Activated CD8-positive, alpha-beta T cell treated with anti-CD3 and anti-CD28 coated beads, Interleukin-2, amount 10 ng/mL, durations not matched to agents 7 days and 5 days (primary cell): Measurements from ENCODE around the gene MT1X. TPM values are rescaled to one million over a fixed set of nuclear protein-coding genes. Genes with fewer than 3 reads are reported as not detected.

Source experiments
- ATAC-seq: fragments of 150-1000 bp; cut with Tn5 transposase; one replicate; pipeline ENCODE4 v1.10.0; 2021; ENCODE audit warnings: moderate library complexity
- CTCF ChIA-PET: fragments of 350-600 bp; sonication (Branson Sonifier 250); formaldehyde crosslinking; loops from one replicate; lab custom pipeline; 2021; ENCODE audit warnings: antibody characterized with exemption; lab: Charles Lee
- POLR2A ChIA-PET: fragments of 350-600 bp; sonication (Branson Sonifier 250); formaldehyde crosslinking; loops from one replicate; lab custom pipeline; 2021; ENCODE audit warnings: antibody characterized with exemption; lab: Charles Lee
- DNase-seq: peaks from one replicate; pipeline ENCODE4 v3.0.0-alpha.2; 2020
- H3K27ac Mint-ChIP-seq: one replicate; pipeline ENCODE4 v1.8.0; 2021; ENCODE audit warnings: mild to moderate bottlenecking, mixed read lengths
- H3K27me3 Mint-ChIP-seq: one replicate; pipeline ENCODE4 v1.8.0; 2021; ENCODE audit warnings: low read depth, mixed read lengths
- H3K36me3 Mint-ChIP-seq: one replicate; pipeline ENCODE4 v1.8.0; 2021; ENCODE audit warnings: low read depth, mixed read lengths
- H3K4me1 Mint-ChIP-seq: one replicate; pipeline ENCODE4 v1.8.0; 2021; ENCODE audit warnings: low read depth, mixed read lengths
- H3K4me3 Mint-ChIP-seq: one replicate; pipeline ENCODE4 v1.8.0; 2021; ENCODE audit warnings: mild to moderate bottlenecking, mixed read lengths
- H3K9me3 Mint-ChIP-seq: one replicate; pipeline ENCODE4 v1.8.0; 2022; ENCODE audit warnings: mixed read lengths; ENCODE audit not compliant: insufficient read depth
- total RNA-seq, 2 experiments: library from RNA; stranded (reverse); gene quantifications; one replicate each; pipeline ENCODE4 v1.2.3, GENCODE V29; 2021

The MT1X gene
- total RNA-seq, 2 experiments from 2014 or later, result 85.3 to 86.0 TPM

DNA sequence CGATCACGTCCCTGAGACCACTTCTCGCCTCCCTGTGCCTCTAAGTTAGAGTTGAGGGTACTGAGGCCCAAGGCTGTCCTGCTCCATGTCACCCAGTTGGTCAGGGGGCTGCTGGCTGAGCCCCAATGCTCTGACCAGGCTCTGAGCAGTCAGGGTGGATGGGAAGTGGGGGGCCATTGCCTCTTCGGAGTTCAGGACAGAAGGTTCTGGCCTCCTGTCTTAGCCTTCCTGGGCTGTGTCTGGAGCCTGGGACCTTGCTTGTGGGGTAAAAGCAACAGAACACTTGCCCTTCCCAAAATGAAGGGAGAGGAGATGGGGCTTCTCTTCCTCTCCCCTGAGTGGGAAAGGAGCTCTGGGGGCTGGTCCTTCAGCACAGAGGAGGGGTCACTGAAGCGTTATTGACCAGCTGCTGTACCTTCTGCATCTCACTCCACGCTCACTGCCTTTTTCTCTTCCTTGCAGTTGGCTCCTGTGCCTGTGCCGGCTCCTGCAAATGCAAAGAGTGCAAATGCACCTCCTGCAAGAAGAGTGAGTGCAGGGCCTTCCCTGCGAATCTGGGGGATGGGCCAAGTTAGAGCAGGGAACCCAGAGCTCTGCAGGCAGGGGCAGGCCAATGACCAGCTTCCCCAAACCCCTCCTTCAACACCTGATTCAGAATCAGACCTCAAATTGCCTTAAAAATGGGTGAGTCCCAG is 580 bp downstream of the MT1X start:
- ChIA-PET POLR2A (interaction anchor here (0.5 to 2.5 kb wide), 28 partner anchors 10 to 249 kb away, joined by 3 to 24 read pairs (median 4); partner anchors contain the start of genes MT1E, MT1F, MT1G and MT1H), CTCF (interaction anchor here (0.5 to 1.9 kb wide), 12 partner anchors 9 to 107 kb away, joined by 3 to 17 read pairs (median 3); partner anchors contain the start of gene MT2A)
- no peaks in the 10 kb centered on the region for H3K9me3 Mint-ChIP-seq
- ATAC-seq (peak; percentile 21), DNase-seq (no peak)
- peaks cover 34% of the 10 kb centered on the region for H3K4me1 Mint-ChIP-seq
- peaks cover 9% of the 10 kb centered on the region for H3K36me3 Mint-ChIP-seq
- no peaks in the 10 kb centered on the region for H3K27me3 Mint-ChIP-seq
- peak overlapping the region; percentile 96 for H3K4me3 Mint-ChIP-seq
- H3K27ac Mint-ChIP-seq, result peak overlapping the region; percentile 98

DNA sequence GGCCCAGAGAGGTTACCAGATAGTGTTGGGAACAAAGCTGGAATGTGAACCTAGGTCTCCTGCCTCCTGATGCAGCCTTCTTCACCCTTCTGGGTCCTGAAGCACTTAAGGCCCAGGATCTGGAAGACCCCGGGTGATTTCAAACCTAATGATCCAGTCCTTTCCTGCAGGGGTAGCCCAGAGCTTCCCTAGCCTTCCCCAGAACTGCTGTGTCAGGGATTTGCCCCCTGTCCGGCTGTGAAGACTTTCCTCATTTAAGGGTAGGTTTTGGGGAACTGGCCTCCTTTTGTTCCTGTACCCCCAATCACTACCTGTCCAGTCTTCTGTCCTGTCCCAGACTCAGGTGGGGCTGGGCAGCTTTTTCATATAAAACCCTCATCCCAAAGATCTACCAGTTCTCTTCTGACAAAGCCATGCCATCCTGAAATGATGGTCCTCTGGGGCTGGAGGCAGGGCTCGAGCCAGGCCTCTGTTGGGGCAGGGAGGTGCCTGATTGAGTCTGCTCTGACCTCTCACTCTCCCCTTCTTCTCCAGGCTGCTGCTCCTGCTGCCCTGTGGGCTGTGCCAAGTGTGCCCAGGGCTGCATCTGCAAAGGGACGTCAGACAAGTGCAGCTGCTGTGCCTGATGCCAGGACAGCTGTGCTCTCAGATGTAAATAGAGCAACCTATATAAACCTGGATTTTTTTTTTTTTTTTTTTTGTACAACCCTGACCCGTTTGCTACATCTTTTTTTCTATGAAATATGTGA is 1.3 kb downstream of the MT1X start:
- H3K27ac Mint-ChIP-seq, result no peak overlapping the region
- ATAC-seq, result no peak

DNA sequence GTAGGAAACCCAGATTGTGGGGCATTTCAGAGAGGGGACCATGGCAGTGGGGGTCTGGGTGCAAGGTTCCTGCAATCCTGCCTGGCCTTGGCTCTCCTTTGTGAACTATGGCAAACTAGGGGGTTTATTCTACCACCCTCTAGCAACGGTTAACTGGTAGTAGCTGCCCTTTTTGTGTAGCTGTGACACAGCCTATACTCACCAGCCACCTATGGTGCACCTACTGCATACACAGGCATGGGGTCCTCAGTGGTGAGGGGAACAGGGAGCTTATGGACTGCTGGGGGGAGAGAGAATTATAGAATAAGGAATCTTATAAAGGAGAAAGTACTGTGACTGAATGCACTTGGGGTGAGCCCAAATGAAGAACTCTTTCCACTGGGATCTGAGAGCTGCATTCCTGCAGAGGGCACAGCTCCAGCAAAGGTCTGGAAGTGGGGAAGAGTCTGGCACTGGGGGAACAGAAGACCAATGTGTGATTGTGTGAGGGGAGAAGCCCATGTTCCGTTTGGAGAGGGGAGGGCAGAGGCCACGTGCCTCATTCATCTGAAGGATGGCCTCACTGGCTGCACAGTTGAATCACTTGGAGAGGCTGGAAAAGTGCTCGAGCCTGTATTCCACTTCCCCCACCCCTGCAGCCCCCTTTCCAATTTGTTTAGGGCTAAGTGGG is 2.1 kb downstream of the MT1X start:
- Mint-ChIP-seq H3K4me1 (peaks cover 34% of the 10 kb centered on the region), H3K36me3 (peaks cover 9% of the 10 kb centered on the region), H3K9me3 (no peaks in the 10 kb centered on the region), H3K4me3 (peak overlapping the region; percentile 96), H3K27me3 (no peaks in the 10 kb centered on the region), H3K27ac (no peak overlapping the region)
- CTCF ChIA-PET, result interaction anchor here (1.0 to 2.7 kb wide), 2 partner anchors 17 to 41 kb away, joined by 3 to 12 read pairs; no protein-coding TSS in a partner anchor
- POLR2A ChIA-PET, result interaction anchor here (0.9 kb wide), 1 partner anchor 100 kb away, joined by 4 read pairs; no protein-coding TSS in a partner anchor
- ATAC-seq (no peak), DNase-seq (no peak)

More for the DNA sequence above, 1.3 kb downstream of the MT1X start:
- ChIA-PET POLR2A (interaction anchor here (0.9 to 2.5 kb wide), 13 partner anchors 14 to 248 kb away, joined by 3 to 24 read pairs (median 6); partner anchors contain the start of genes MT1E, MT1F, MT1G and MT1H), CTCF (interaction anchor here (0.5 to 2.7 kb wide), 13 partner anchors 8 to 108 kb away, joined by 3 to 17 read pairs (median 3); partner anchors contain the start of gene MT2A)
- no peaks in the 10 kb centered on the region for H3K9me3 Mint-ChIP-seq
- H3K4me3 Mint-ChIP-seq, result peak overlapping the region; percentile 96
- H3K27me3 Mint-ChIP-seq, result no peaks in the 10 kb centered on the region
- H3K36me3 Mint-ChIP-seq, result peaks cover 9% of the 10 kb centered on the region
- H3K4me1 Mint-ChIP-seq, result peaks cover 34% of the 10 kb centered on the region
- DNase-seq, result no peak

DNA sequence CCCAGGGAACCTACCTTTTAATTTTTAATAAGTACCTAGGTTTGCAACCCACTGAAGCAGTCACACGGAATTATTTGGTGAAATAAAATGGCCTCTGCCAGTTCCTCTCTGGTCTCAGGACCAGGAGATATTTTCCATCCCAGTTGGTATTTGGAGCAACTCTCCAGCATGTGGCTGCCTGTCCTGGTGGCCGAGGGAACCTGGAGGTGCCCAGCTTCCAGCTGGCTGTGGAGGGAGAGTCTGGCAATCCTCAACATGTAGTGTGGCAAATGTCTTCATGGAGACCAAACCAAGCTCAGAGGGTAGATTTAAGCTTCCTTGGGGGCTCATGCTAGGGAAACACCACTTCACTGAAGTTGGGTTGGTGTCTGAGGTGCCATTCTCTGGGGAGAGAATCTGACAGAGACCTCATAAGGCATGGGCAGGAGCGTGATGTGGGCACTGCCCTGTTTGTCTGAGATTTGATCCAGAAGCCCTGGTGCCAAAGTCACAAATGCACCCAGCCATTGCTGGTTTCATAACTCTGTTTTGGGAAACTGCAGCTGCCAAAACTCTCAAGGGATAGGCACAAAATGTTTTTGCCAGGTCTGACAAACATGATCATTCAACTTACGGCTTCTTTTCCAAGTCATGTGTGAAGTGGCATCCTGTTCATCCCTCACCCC is 2.8 kb downstream of the MT1X start:
- ChIA-PET POLR2A (interaction anchor here (0.9 kb wide), 1 partner anchor 100 kb away, joined by 4 read pairs; no protein-coding TSS in a partner anchor), CTCF (interaction anchor here (1.0 to 2.7 kb wide), 2 partner anchors 17 to 41 kb away, joined by 3 to 12 read pairs; no protein-coding TSS in a partner anchor)
- no peak for DNase-seq
- H3K4me1 Mint-ChIP-seq, result peaks cover 33% of the 10 kb centered on the region
- no peaks in the 10 kb centered on the region for H3K9me3 Mint-ChIP-seq
- no peaks in the 10 kb centered on the region for H3K27me3 Mint-ChIP-seq
- no peak overlapping the region for H3K4me3 Mint-ChIP-seq
- no peak overlapping the region for H3K27ac Mint-ChIP-seq
- H3K36me3 Mint-ChIP-seq, result peaks cover 9% of the 10 kb centered on the region
- ATAC-seq, result no peak

DNA sequence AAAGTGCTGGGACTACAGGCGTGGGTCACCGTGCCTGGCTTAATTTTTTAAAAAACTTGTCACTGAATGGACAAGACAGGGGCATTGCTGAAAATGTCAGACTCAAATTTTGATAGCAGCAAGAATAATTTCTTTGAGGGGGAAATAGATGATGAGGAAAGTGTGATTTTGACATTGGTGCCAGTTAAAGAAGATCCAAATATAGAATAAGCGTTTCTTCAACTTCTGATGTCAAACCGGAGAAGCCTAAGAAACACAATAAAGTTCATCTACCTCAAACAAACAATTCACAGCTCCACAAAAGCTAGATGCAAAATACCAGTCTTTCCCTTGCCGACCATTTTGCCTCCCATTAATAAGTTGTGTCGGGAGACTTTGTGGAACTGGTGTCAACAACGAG is 4.5 kb downstream of the MT1X start:
- Mint-ChIP-seq H3K9me3 (no peaks in the 10 kb centered on the region), H3K27ac (no peak overlapping the region), H3K4me3 (no peak overlapping the region), H3K36me3 (peaks cover 9% of the 10 kb centered on the region), H3K4me1 (peaks cover 21% of the 10 kb centered on the region), H3K27me3 (peaks cover 3% of the 10 kb centered on the region)
- CTCF ChIA-PET, result interaction anchor here (2.7 kb wide), 1 partner anchor 15 kb away, joined by 12 read pairs; no protein-coding TSS in a partner anchor
- ATAC-seq (no peak), DNase-seq (no peak)
- POLR2A ChIA-PET, result interaction anchor here (0.6 kb wide), 1 partner anchor 115 kb away, joined by 3 read pairs; no protein-coding TSS in a partner anchor

DNA sequence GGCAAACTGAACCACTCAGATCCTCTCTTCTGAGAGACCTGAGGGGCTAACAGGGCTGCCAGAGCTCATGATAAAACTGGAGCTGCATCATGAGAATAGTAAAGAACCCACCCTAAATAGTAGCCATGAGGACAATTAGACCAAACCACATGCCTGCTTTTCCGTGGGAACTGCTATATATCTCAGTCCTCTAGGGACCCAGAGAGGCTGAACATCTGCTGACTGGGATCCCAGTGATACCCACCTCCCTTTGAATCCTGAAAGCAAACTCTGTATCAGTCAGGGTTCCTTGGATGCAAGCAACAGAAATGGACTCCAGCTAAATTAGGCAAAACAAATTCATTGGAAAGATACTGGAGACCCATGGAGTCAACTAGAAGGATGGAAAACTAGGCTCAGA is 6.5 kb downstream of the MT1X start:
- CTCF ChIA-PET, result interaction anchor here (1.1 kb wide), 1 partner anchor 13 kb away, joined by 3 read pairs; no protein-coding TSS in a partner anchor
- POLR2A ChIA-PET, result interaction anchor here (0.5 kb wide), 1 partner anchor 12 kb away, joined by 3 read pairs; no protein-coding TSS in a partner anchor
- no peaks in the 10 kb centered on the region for H3K9me3 Mint-ChIP-seq
- H3K4me3 Mint-ChIP-seq, result no peak overlapping the region
- peaks cover 9% of the 10 kb centered on the region for H3K36me3 Mint-ChIP-seq
- DNase-seq, result no peak
- H3K27ac Mint-ChIP-seq, result no peak overlapping the region
- peaks cover 10% of the 10 kb centered on the region for H3K4me1 Mint-ChIP-seq
- ATAC-seq, result no peak
- peaks cover 3% of the 10 kb centered on the region for H3K27me3 Mint-ChIP-seq

DNA sequence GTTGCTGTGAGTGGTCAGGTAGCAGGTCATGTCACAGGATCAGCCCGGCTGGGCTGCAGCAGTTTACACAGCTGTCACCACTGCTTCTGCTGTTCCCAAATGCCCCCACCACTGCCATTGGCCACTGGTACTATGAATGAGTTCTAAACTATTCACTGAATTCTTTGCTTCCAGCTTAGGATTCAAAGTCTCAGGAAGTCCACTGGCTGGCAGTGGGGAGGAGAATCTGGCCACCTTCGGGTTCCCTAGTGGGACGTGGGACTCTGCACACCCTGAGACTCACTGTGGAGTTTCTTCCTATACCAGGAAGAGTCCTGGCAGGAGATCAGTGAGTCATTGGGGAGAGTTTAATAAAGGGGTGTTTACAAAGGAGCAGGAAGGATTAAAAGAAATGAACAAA is 6.9 kb downstream of the MT1X start:
- no peak overlapping the region for H3K27ac Mint-ChIP-seq
- H3K36me3 Mint-ChIP-seq, result peaks cover 7% of the 10 kb centered on the region
- no peak for DNase-seq
- no peak for ATAC-seq
- H3K27me3 Mint-ChIP-seq, result peaks cover 3% of the 10 kb centered on the region
- CTCF ChIA-PET, result interaction anchor here (1.1 to 2.0 kb wide), 2 partner anchors 13 kb away, joined by 3 to 7 read pairs; no protein-coding TSS in a partner anchor
- POLR2A ChIA-PET, result no interaction called here
- no peak overlapping the region for H3K4me3 Mint-ChIP-seq
- H3K4me1 Mint-ChIP-seq, result peaks cover 6% of the 10 kb centered on the region
- H3K9me3 Mint-ChIP-seq, result no peaks in the 10 kb centered on the region

DNA sequence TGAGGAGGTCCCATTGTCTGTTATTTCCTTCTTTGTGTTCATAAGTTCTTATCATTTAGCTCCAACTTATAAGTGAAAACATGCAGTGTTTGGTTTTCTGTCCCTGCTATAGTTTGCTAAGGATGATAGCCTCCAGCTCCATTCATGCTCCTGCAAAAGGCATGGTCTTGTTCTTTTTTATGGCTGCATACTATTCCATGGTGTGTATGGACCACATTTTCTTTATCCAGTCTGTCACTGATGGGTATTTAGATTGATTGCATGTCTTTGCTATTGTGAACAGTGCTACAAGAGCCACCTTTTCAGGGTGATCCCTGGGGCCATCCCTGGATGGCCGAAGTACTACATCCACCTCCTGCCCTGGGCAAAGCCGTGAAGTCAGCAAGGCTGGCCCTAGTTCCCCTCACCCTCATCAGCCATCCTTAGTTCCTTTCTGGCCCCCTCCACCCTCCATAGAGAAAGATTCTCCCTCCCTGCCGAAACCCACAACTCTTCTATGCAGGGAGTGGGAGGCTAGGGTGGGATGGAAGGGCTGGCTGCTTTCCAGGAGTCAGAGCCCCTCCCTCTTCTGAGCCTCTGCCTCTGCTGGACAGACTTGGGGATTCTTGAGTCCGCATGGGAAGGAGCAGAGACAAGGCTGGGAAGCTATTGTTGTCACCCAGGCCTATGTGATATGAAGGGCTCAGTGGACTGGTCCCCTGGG is 8.3 kb downstream of the MT1X start:
- Mint-ChIP-seq H3K27me3 (peaks cover 3% of the 10 kb centered on the region), H3K4me1 (peaks cover 2% of the 10 kb centered on the region), H3K9me3 (no peaks in the 10 kb centered on the region), H3K4me3 (no peak overlapping the region), H3K27ac (no peak overlapping the region), H3K36me3 (peaks cover 4% of the 10 kb centered on the region)
- ChIA-PET POLR2A (no interaction called here), CTCF (interaction anchor here (2.0 kb wide), 1 partner anchor 11 kb away, joined by 7 read pairs; no protein-coding TSS in a partner anchor)
- no peak for DNase-seq
- no peak for ATAC-seq

DNA sequence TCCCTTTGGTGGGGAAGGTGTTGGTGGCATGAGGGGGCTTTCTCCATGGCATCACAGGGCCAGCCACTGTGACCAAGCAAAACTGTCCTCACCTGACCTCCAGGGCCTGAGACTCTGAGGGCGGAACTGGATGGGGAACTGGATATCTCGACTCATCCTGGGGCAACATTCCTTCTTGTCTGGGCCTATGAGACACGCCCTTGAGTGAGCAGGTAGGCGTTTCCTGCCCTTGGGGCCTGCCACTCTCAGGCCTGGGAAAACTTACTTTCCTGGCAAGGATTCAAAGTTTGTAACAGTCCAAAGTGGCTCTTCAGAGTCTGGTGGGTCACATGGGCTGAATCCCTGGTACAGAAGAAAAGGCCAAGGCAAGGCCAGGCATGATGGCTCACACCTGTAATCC is 9.6 kb downstream of the MT1X start:
- CTCF ChIA-PET, result interaction anchor here (0.7 kb wide), 1 partner anchor 9 kb away, joined by 3 read pairs; no protein-coding TSS in a partner anchor
- Mint-ChIP-seq H3K27me3 (peaks cover 3% of the 10 kb centered on the region), H3K4me3 (no peak overlapping the region), H3K36me3 (no peaks in the 10 kb centered on the region), H3K4me1 (no peaks in the 10 kb centered on the region), H3K27ac (no peak overlapping the region), H3K9me3 (no peaks in the 10 kb centered on the region)
- ATAC-seq (no peak), DNase-seq (no peak)
- POLR2A ChIA-PET, result no interaction called here

DNA sequence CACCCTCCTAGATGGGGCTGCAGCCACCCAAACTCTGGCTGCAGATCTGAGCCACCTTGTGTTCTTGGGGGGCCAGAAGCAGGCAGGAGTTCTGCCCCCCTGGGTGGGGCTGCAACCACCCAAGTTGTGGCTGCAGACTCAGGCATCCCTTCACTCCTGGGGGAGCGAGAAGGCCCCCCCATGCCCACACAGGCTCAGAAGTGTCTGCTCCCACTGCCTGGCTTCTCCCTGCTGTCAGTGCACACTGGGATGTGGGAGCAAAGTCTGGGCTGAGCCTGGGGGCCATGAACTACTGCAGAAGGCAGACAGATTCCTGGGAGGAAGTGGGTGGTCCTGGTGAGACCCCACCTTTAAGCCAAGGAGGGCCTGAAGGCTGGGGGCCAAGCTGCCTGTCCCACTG is 13.0 kb downstream of the MT1X start:
- POLR2A ChIA-PET, result no interaction called here

More for the DNA sequence above, 13.0 kb downstream of the MT1X start:
- DNase-seq (no peak), ATAC-seq (no peak)
- no peaks in the 10 kb centered on the region for H3K4me1 Mint-ChIP-seq
- no peak overlapping the region for H3K4me3 Mint-ChIP-seq
- no peak overlapping the region for H3K27ac Mint-ChIP-seq
- peaks cover 2% of the 10 kb centered on the region for H3K27me3 Mint-ChIP-seq
- CTCF ChIA-PET, result interaction anchor here (1.6 to 1.8 kb wide), 2 partner anchors 91 to 118 kb away, joined by 4 to 5 read pairs; no protein-coding TSS in a partner anchor
- H3K9me3 Mint-ChIP-seq, result no peaks in the 10 kb centered on the region
- no peaks in the 10 kb centered on the region for H3K36me3 Mint-ChIP-seq
